IPS-20b (cell line): ENCODE results near the gene MUC5B.

Source experiments
- H3K27ac ChIP-seq: one replicate; pipeline ENCODE4 v1.5.1; 2013; ENCODE audit warnings: low read length
- H3K27me3 ChIP-seq: 2 replicates; pipeline ENCODE4 v1.6.1; 2013; ENCODE audit warnings: mild to moderate bottlenecking, low read length, inconsistent platforms; ENCODE audit not compliant: insufficient read depth
- H3K36me3 ChIP-seq: 2 replicates; pipeline ENCODE4 v1.6.1; 2013; ENCODE audit warnings: low read depth, mild to moderate bottlenecking, inconsistent platforms, low read length, moderate library complexity; ENCODE audit not compliant: insufficient read depth
- H3K4me1 ChIP-seq: 2 replicates; pipeline ENCODE4 v1.6.1; 2013; ENCODE audit warnings: mild to moderate bottlenecking, control low read depth, inconsistent platforms, low read length, moderate library complexity; ENCODE audit not compliant: insufficient read depth
- H3K4me3 ChIP-seq: 2 replicates; pipeline ENCODE4 v1.5.1; 2013; ENCODE audit warnings: mild to moderate bottlenecking, low read length, inconsistent platforms
- H3K9ac ChIP-seq: 2 replicates; pipeline ENCODE4 v1.6.1; 2013; ENCODE audit warnings: low read depth, mild to moderate bottlenecking, inconsistent platforms, low read length, moderate library complexity
- H3K9me3 ChIP-seq: 2 replicates; pipeline ENCODE4 v1.6.1; 2013; ENCODE audit warnings: mild to moderate bottlenecking, low read depth, low read length, inconsistent platforms; ENCODE audit not compliant: insufficient read depth

MUC5B gene

DNA sequence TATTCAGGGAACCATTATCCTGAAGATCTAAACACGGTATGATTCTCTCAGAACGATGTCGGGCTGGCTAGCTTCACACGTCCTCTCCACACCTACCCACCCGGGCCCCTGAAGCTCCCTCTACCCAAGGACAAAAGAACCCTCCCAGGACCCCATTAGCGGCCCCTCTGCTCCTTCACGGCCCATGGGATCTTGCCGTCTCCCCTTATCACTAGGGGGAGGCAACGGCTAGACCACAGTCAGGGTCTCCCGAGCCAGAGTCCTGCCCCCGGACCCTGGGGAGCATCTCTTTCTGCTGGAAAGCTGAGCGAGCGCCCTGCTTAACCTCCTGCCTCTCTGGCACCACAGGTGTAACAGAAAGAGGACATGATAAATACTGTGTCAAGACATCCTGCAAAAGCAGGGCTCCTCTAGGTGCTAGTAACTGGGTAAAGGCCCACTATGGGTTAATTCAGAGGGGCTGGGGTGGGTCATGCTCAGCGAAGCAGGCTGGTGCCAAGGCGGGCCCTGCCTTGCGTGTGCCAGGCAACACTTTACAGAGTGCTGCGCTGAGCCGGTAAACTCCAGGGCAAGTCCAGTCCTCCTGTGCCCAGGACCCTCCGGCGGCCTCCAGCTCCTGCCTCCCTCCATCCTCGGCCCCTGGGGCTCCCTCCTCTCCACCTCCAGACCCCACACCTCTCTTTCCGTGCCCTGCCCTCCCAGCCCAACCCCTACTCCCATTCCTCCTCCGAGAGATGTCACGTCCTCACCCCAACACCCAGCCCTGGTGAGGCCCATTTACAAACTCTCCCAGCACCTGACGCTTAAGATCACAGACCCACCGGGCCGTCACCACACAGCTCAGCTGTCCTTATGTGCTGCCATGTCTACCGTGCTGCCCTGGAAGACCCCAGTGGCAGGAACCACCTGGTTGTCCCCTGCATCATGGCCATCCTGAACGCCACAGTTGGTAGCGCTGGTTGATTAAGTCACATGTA lies 83.6 kb downstream of the MUC5B start:
- no peak overlapping the region for H3K4me3 ChIP-seq
- no peaks in the 10 kb centered on the region for H3K36me3 ChIP-seq
- no peak overlapping the region for H3K27ac ChIP-seq
- 0 out of 2 replicates have a peak, but pooled peaks cover under 1% of the 10 kb centered on the region for H3K9me3 ChIP-seq
- no peaks in the 10 kb centered on the region for H3K27me3 ChIP-seq
- no peaks in the 10 kb centered on the region for H3K4me1 ChIP-seq
- H3K9ac ChIP-seq, result no peak overlapping the region

DNA sequence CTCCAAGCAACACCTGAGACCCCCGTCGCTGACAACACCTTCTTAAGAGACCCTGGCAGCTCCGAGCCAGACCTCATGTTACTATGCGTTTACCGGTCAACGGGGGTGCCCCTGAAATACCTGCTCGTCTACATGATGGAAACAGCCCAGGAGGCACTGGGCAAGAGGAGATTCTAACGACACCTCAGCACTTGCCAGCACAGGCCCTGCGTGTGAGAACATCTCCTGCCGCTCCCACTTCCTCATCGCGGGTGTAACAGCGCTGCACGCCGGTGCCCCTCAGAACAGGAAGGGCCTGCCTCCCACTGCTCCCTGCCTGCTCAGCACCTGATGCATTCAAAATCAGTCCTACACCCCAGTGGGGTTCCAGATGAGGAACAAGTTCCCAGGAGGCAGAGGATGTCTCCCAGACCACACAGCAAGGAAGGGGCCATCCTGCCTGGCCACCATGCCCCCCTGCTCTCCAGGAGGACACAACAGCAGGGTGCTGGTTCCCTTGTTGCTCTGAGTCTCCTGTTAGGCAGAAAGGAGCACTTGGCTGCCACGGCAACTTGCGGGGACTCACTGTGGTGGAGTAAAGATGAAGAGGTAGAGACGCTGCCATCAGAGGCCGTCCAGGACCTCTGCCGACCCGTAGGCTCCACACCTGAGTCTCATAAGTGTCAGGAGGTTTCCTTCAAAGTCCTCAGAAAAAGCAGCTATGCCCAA lies 84.5 kb downstream of the MUC5B start:
- H3K9ac ChIP-seq, result no peak overlapping the region

DNA sequence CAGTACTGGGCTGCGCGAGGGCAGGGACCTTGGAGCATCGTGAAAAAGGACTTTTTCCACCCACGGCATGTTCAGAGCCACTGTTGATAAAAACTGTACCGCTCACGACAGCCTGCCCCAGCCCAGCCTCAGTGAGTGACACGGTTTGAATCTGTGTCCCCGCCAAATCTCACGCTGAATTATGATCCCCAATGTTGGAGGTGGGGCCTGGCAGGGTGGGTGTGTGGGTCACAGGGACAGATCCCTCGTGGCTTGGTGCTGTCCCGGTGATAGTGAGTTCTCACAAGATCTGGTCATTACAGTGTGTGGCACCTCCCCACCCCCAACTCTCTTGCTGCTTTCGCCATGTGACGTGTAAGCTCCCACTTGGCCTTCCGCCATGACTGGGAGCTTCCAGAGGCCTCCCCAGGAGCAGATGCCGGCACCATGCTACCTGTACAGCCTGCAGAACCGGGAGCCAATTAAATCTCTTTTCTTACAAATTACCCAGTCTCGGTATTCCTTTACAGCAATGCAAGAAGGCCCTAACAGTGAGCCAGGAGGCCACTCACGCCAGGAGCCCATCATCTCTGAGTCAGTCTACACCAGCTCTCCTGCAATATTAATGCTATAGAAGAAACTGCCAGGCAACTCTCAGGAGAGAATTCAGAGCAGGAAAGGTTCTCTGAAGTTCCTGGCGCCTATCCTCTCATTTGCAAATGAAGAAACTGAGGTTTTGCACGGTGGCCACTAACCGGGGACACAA lies 85.3 kb downstream of the MUC5B start:
- Histone ChIP-seq H3K36me3 (no peaks in the 10 kb centered on the region), H3K4me3 (peak overlapping the region; percentile 81; the same call in 1 of the 2 replicates), H3K4me1 (no peaks in the 10 kb centered on the region), H3K9ac (no peak overlapping the region), H3K27ac (no peak overlapping the region), H3K9me3 (0 out of 2 replicates have a peak, but pooled peaks cover 8% of the 10 kb centered on the region), H3K27me3 (no peaks in the 10 kb centered on the region)

More for the DNA sequence above, 84.5 kb downstream of the MUC5B start:
- Histone ChIP-seq H3K27ac (no peak overlapping the region), H3K27me3 (no peaks in the 10 kb centered on the region), H3K9me3 (0 out of 2 replicates have a peak, but pooled peaks cover 8% of the 10 kb centered on the region), H3K36me3 (no peaks in the 10 kb centered on the region), H3K4me1 (no peaks in the 10 kb centered on the region), H3K4me3 (no peak overlapping the region)

DNA sequence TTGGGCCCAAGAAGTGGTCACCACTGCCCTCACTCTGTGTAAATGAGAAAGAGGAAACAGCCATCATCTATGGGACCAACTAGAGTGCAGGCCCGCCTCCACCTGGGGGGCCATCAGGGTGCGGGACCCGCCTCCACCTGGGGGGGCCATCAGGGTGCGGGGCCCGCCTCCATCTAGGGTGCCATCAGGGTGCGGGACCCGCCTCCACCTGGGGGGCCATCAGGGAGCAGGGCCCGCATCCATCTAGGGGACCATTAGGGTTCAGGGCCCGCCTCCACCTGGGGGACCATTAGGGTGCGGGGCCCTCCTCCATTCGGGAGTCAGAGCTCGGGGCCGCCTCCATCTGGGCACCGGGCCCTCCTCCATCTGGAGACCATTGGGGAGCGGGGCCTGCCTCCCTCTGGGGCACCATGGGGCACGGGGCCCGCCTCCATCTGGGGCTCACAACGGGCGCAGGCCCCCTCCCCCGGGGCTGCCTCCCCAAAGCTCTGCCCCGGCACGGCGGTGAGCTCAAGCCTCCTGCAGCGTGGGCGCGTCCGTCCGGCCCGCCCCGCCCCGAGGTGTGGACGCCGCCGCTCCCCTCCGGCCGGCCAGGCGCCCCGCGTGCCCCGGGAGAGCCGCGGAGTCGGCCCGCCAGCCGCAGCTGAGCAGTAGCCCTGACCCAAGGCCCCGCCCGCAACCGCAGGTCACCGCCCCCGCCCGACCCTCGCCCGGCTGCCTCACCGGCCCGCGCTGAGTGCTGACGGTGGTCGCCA lies 86.1 kb downstream of the MUC5B start:
- H3K4me3 ChIP-seq, result peak overlapping the region; percentile 81; the same call in 1 of the 2 replicates
- H3K27me3 ChIP-seq, result no peaks in the 10 kb centered on the region
- 0 out of 2 replicates have a peak, but pooled peaks cover 8% of the 10 kb centered on the region for H3K9me3 ChIP-seq
- no peaks in the 10 kb centered on the region for H3K4me1 ChIP-seq
- no peak overlapping the region; the same call in 1 of the 2 replicates for H3K9ac ChIP-seq
- H3K27ac ChIP-seq, result no peak overlapping the region
- no peaks in the 10 kb centered on the region for H3K36me3 ChIP-seq

DNA sequence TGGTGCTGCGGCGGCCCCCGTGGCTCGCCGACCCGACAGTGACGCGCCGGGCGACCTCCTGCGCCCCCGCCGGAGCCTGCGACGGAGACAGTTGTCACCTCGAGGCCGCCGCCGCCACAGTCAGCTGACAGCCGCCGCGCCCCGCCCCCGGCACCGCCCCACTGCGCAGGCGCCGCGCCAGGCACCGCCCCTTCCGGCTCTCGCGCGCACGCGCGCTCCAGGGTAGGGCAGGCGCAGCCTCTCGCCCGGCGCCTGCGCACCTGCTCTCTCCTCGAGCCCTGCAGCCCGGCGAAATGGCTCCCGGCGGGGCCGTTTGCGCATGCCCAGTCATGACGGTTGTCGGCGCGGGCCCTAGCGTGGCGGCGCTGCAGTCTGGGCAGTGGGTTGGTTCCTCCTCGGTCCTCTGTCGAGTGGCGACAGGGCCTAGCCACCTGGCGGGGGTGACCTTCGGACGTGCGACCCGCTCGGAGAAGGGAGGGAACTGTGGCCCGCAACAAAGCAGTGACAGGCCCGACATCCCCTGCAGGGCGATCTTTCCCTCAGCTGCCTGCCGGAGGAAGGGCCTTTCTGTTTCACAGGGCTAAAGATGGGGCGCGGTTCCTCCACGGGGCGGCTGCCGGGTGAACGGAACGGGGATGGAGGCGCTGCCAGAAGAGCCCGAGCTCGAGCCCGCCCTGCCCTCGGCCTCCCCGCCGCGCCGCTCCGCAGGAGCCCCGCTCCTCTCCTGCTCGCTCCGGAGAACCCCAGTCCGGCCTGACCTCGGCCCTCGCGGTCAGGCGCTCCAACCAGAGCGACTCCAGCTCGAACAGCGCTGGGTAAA lies 86.8 kb downstream of the MUC5B start, which contains the start of gene TOLLIP:
Gene TOLLIP, minus strand, starts transcription at position 135 of the 820 bp plus-strand sequence. Its CDS starts 134 bp downstream, at position 1.
- H3K27me3 ChIP-seq, result no peaks in the 10 kb centered on the region
- peak within 1 kb of the TSS; percentile 81 for H3K4me3 ChIP-seq
- no peaks in the 10 kb centered on the region for H3K4me1 ChIP-seq
- H3K27ac ChIP-seq, result peak within 1 kb of the TSS; percentile 53
- 0 out of 2 replicates have a peak, but pooled peaks cover 8% of the 10 kb centered on the region for H3K9me3 ChIP-seq
- no peaks in the 10 kb centered on the region for H3K36me3 ChIP-seq
- peak within 1 kb of the TSS; percentile 83; the same call in 1 of the 2 replicates for H3K9ac ChIP-seq

DNA sequence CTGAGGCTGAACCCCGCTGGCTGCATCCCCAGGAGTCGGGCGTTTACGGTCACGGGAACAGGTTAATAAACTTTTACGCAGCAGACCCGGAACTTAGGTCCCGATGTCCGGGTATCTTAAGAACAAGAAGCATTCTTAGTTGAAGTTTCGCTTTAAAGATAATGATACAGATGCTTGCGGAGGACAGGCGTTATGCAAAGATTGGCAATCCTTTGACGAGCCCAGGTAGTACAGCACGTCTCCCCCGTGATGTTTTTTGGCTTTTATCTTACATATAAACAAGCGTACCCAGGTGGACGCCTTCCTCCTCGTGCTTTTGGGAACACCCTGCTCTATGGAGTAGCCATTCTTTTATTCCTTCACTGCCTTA lies 87.4 kb downstream of the MUC5B start:
- H3K9ac ChIP-seq, result peak overlapping the region; percentile 83; the same call in 1 of the 2 replicates
- H3K27me3 ChIP-seq, result no peaks in the 10 kb centered on the region
- H3K4me3 ChIP-seq, result peak overlapping the region; percentile 81
- no peaks in the 10 kb centered on the region for H3K36me3 ChIP-seq
- H3K4me1 ChIP-seq, result no peaks in the 10 kb centered on the region
- 0 out of 2 replicates have a peak, but pooled peaks cover 8% of the 10 kb centered on the region for H3K9me3 ChIP-seq
- H3K27ac ChIP-seq, result no peak overlapping the region

DNA sequence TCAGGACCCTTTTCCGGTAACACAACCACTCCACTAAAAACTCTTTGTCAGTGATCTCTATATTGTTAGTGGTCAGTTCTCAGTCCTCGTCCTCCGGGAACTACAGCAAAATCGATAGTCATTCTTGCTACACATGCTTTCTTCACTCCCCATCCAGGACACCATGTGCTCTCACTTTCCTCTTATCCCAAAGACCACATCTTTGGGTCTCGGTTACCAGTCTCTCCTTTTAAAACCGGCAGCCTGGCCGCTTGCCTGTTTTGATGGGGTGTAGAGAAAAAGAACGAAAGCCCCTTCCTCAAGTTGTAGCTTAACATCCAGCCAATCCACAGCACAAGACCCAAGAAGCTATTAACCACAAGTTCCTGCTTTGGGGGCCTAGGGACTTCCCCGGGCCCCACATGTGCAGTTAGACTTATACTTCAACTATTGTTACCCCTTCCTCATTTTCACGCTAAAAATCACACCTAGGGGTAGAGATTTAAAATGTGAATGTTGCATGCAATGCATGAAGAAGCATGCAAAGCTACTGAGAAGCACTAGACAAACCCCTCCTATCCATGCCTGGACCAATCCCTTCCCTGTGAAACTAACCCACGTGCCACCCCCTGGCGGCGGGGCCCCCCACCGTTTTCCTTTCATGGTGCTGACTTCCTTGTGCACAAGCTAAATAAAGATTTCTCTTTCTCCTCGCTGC lies 88.1 kb downstream of the MUC5B start:
- H3K4me1 ChIP-seq, result no peaks in the 10 kb centered on the region
- 0 out of 2 replicates have a peak overlapping the region, but pooled peaks have one; percentile 83 for H3K9ac ChIP-seq
- H3K4me3 ChIP-seq, result peak overlapping the region; percentile 81
- H3K27ac ChIP-seq, result no peak overlapping the region
- 0 out of 2 replicates have a peak, but pooled peaks cover 8% of the 10 kb centered on the region for H3K9me3 ChIP-seq
- no peaks in the 10 kb centered on the region for H3K36me3 ChIP-seq
- no peaks in the 10 kb centered on the region for H3K27me3 ChIP-seq
